Heart left ventricle (tissue), 13 donors: ENCODE results near the gene EPDR1.

Experiments
- POLR2A ChIP-seq, 2 donors: fragments of 450-650 bp; IDR thresholded peaks; one replicate each; pipeline ENCODE4 v1.6.1; 2017; ENCODE audit warnings: antibody characterized with exemption in 2 of 2, mild to moderate bottlenecking in 2 of 2, moderate library complexity in 2 of 2
- TF ChIP-seq, protein P1 (sequence below), 12 donors: fragments of 200-600 bp; sonication (generic) in 4 of 12; IDR thresholded peaks; one replicate each; pipeline versions ENCODE4 v1.5.0 to v1.8.0; 2018 to 2022; ENCODE audit warnings: antibody characterized with exemption in 12 of 12, mild to moderate bottlenecking in 5 of 12
- donor health status: ischemic (EF 13 %, LVEDD 7.1; RV severe dilation, severe dysfunction).
- donor health status: DM: no; HTN: yes; CAD: no.
- donor health status: DM: no; HTN: no; CAD: no.
- donor health status: ischemic (EF 25% LVEDD 6.9; RV normal size, moderate dysfunction).
- donor health status: ischemic (EF 25% LVEDD 5.7; RV mildly dilated, moderate dysfunction).
- donor health status: ischemic (EF 35%, LVEDD 5.7; RV mildly dilated, moderate dysfunction).
- donor health status: nonischemic (EF 11% LVEDD 7.7; RV severe dilation, severe dysfunction).
- donor health status: DM: yes; HTN: yes; CAD: no.
- donor health status: PGD.
- donor health status: ischemic (EF 29% LVEDD 5.4; RV normal size, mild dysfunction).
- donor health status: nonischemic (EF 23%, LVEDD 6.1; RV moderate dilation, normal function).

DNA sequence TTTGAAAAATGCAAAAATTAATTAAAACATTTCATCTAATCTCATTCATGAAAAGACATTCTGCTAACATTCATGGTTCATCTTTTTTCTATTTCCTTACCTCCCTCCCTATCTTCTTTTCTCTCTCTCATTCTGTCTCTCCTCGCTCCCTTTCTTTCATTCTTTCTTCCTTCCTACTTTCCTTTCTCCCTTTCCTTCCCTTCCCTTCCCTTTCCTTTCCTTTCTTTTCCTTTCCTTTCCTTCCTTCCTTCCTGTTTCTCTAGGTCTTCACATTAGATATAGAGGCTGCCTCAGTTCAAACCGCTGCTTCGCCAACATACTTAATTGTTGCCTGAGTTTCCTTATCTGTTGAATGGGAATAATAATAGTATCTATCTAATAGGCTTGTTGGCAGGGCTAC, 25.8 kb upstream of the EPDR1 start:
- TF ChIP-seq, protein P1, sequence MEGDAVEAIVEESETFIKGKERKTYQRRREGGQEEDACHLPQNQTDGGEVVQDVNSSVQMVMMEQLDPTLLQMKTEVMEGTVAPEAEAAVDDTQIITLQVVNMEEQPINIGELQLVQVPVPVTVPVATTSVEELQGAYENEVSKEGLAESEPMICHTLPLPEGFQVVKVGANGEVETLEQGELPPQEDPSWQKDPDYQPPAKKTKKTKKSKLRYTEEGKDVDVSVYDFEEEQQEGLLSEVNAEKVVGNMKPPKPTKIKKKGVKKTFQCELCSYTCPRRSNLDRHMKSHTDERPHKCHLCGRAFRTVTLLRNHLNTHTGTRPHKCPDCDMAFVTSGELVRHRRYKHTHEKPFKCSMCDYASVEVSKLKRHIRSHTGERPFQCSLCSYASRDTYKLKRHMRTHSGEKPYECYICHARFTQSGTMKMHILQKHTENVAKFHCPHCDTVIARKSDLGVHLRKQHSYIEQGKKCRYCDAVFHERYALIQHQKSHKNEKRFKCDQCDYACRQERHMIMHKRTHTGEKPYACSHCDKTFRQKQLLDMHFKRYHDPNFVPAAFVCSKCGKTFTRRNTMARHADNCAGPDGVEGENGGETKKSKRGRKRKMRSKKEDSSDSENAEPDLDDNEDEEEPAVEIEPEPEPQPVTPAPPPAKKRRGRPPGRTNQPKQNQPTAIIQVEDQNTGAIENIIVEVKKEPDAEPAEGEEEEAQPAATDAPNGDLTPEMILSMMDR (IDR thresholded peaks at IDR 0.05) = no peak
- TF ChIP-seq POLR2A (IDR thresholded peaks at IDR 0.05) = no peak
